Cardiac muscle cell (in vitro differentiated cells and primary cell): ENCODE data around the gene KAT7. TPM values are rescaled to one million over a fixed set of nuclear protein-coding genes. Genes with fewer than 3 reads are reported as not detected.

Experiments
- DNase-seq, 2 donors: peaks; one replicate each; pipeline versions ENCODE4 v3.0.0 to v3.0.0-alpha.2; 2010 to 2017; ENCODE audit warnings: low read depth in 1 of 2, low spot score in 1 of 2
- H3K27ac ChIP-seq: fragments of 200-600 bp; sonication (generic); 2 replicates; pipeline ENCODE4 v1.5.1; 2016
- H3K27me3 ChIP-seq: fragments of 200-600 bp; sonication (generic); 2 replicates; pipeline ENCODE4 v1.6.0; 2016; ENCODE audit warnings: control low read depth
- H3K36me3 ChIP-seq: fragments of 200-600 bp; sonication (generic); 2 replicates; pipeline ENCODE4 v1.5.1; 2016; ENCODE audit warnings: control low read depth
- H3K4me1 ChIP-seq: fragments of 200-600 bp; sonication (generic); 2 replicates; pipeline ENCODE4 v1.8.1; 2017; ENCODE audit warnings: low read depth, mild to moderate bottlenecking, mixed run types
- H3K4me3 ChIP-seq: fragments of 200-600 bp; sonication (generic); 2 replicates; pipeline ENCODE4 v1.5.1; 2016; ENCODE audit warnings: mild to moderate bottlenecking
- H3K9me3 ChIP-seq: fragments of 200-600 bp; sonication (generic); 2 replicates; pipeline ENCODE4 v1.5.1; 2017; ENCODE audit warnings: low read depth, mild to moderate bottlenecking, control low read depth
- polyA plus RNA-seq: library from polyadenylated mRNA; unstranded; fragments of >200 nt; fragmentation: Nextera tagmentation; extraction: Ambion mirVana; gene quantifications from 2 replicates; pipeline ENCODE4 v1.2.1, GENCODE V29; 2016
- total RNA-seq: library from RNA; depleted of rRNA; stranded (reverse); fragments of >200 nt; gene quantifications from 2 replicates; pipeline ENCODE4 v1.2.3, GENCODE V29; 2016
- TF ChIP-seq, protein P1 (sequence below): IDR thresholded peaks from 2 replicates; pipeline ENCODE4 v1.5.1; 2012; ENCODE audit warnings: low read depth, mild to moderate bottlenecking, low read length

KAT7 gene
- total and polyA plus RNA-seq, 2 experiments from 2014 or later = 30.0 to 33.1 TPM

DNA sequence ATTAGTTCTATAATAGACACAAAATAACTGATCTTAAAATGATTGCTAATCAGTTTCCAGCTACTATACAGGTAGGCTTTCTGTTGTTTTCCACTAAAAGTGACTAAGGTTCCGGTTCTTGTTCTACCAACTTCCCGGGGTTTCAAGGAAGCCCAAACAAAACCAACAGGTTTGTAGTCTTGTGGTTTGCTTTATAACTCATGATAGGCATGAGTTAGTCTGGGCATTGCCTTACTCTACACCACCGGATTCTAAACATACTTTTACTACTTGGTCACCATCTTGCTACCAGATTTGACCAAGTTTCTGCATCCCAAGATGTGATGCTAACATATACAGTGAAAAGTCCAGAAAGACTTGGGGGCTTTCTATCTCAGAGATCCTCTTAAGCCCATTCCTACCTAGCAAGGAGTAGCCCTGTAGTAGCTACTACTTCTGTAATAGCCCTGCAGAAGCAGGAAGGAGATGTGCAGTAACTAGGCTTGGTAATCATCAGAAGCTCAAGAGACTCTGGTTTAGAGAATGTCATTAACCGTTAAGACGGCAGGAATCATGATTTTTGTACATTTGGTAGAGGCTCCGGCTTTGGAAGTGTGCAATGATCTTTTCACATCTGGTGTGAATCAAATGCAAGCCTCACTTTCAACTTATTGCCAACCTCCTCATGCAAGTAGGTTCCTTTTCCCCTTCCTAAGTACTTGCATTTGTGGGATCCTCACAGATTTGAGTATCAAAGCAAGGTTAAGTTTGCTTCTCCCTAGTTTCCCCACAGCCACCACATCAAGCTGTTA, 26.1 kb upstream of the KAT7 start:
- Histone ChIP-seq H3K9me3 (no peaks in the 10 kb centered on the region), H3K27me3 (peaks cover 11% of the 10 kb centered on the region), H3K4me3 (peak overlapping the region; percentile 86), H3K36me3 (no peaks in the 10 kb centered on the region), H3K4me1 (peaks cover 5% of the 10 kb centered on the region), H3K27ac (no peak overlapping the region)
- DNase-seq = no peak
- TF ChIP-seq, protein P1, sequence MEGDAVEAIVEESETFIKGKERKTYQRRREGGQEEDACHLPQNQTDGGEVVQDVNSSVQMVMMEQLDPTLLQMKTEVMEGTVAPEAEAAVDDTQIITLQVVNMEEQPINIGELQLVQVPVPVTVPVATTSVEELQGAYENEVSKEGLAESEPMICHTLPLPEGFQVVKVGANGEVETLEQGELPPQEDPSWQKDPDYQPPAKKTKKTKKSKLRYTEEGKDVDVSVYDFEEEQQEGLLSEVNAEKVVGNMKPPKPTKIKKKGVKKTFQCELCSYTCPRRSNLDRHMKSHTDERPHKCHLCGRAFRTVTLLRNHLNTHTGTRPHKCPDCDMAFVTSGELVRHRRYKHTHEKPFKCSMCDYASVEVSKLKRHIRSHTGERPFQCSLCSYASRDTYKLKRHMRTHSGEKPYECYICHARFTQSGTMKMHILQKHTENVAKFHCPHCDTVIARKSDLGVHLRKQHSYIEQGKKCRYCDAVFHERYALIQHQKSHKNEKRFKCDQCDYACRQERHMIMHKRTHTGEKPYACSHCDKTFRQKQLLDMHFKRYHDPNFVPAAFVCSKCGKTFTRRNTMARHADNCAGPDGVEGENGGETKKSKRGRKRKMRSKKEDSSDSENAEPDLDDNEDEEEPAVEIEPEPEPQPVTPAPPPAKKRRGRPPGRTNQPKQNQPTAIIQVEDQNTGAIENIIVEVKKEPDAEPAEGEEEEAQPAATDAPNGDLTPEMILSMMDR = no peak

DNA sequence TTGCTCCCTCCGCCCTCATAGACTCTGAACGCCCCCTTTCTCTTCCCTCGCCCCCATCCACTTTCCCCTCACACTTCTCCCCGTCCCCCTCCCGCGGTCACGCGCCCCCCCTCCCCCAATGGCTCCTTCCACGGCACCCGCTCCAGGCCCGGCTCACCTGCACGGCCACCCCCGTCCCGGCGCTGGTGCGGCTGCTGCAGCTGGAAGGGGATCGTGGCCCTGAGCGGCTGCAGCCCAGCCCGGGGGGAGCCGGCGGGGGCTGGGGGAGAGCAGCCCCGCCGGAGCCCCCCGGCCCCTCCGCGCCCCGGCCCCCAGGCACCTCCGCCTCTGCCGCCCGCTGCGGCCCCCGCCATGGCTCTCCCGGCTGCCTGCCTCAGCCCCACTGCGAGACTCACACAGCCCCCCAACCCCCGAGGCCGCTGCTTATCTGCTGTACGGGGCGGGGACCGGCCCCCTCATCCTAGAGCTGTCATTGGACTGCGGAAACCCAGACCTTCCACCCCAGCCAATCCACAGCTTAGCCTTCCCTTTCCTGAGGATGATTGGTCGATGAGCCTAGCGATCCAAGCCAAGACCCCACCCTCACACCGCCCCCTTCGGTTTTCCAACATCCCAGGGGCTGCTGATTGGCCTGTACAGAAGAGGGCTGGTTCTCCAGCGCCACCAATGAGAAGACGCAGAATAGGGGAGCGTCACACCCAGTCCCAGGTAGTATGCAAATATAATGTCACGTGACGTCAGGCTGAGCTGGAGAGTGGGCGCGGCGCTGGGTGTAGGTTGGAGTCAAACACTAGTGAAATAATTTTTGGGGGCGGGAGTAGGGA, 24.5 kb upstream of the KAT7 start, which contains the start of gene FAM117A:
Gene FAM117A (minus strand): TSS at position 397 of the 824 bp plus-strand sequence. CDS start 44 bp downstream, at position 353.
- peak within 1 kb of the TSS; percentile 86 for H3K4me3 ChIP-seq
- H3K27ac ChIP-seq = peak within 1 kb of the TSS; percentile 39
- TF ChIP-seq, protein P1 = no peak
- H3K9me3 ChIP-seq = no peaks in the 10 kb centered on the region
- no peaks in the 10 kb centered on the region for H3K36me3 ChIP-seq
- peaks cover 11% of the 10 kb centered on the region for H3K27me3 ChIP-seq
- DNase-seq = peak; percentile 99
- peaks cover 5% of the 10 kb centered on the region for H3K4me1 ChIP-seq

DNA sequence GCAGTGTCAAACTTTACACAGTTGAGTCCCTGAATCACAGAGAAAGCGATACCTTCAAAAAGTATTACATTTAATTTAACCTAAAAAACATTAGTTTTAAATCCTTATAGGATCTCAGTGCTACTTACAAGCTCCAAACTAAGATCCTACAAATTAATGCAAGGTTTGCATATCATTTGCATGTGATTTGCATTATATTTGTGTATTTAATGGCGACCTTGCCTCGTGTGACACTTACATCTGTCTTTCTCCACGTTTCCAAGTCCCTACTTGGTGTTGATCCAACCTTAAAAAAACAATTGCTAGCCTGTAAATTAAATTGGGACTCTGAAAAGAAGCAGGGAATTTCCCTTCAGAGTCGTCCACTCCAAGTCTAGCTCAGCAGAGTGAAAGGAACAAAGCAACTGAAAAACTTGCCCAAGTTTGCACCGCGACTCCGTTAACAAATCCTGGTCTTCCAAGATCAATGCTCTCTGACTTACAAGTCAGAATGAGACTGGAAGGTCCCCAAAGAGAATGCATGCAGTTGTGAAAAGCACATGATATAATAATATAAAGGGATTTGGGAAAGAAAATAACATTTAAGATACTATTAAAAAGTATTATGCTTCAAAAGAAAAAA, 23.8 kb upstream of the KAT7 start:
- H3K4me1 ChIP-seq = peaks cover 5% of the 10 kb centered on the region
- TF ChIP-seq, protein P1 = no peak
- H3K4me3 ChIP-seq = peak overlapping the region; percentile 22
- H3K36me3 ChIP-seq = no peaks in the 10 kb centered on the region
- no peak for DNase-seq
- H3K27me3 ChIP-seq = peaks cover 11% of the 10 kb centered on the region
- H3K27ac ChIP-seq = peak overlapping the region; percentile 29
- H3K9me3 ChIP-seq = no peaks in the 10 kb centered on the region

DNA sequence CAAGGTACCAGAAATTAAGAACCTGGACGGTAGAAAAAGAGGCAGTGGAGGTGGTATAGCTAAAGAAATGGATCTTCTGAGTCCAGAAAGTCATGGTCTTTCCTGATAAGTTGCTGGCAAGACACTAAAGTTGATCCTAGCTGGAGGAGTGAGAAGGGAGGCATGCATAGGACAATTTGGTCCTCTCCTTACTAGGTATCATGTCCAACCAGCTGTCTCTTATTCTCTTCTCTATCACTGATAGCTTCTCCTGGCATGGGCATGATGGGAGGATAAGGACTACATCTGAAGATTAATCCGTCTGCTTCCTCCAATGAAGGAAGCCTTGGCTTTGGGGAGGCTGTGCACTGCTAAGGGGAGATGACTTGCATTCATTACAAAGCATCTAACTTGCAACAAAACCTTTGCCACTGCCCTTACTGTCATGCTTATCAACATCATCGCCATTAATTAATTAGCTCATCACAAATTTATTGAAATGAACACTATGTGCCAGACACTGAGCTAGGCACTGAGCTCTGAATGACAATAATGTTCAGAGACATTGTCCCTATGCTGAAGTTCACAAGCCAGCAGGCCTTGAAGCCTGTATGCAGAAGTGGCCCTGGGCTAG, 21.5 kb upstream of the KAT7 start:
- no peak overlapping the region for H3K27ac ChIP-seq
- peaks cover 11% of the 10 kb centered on the region for H3K27me3 ChIP-seq
- no peak overlapping the region for H3K4me3 ChIP-seq
- no peak for DNase-seq
- no peaks in the 10 kb centered on the region for H3K36me3 ChIP-seq
- TF ChIP-seq, protein P1 = no peak
- peaks cover 5% of the 10 kb centered on the region for H3K4me1 ChIP-seq
- no peaks in the 10 kb centered on the region for H3K9me3 ChIP-seq
